ENCODE results near the gene CRHR2. TPM values are rescaled to one million over a fixed set of nuclear protein-coding genes. Genes with fewer than 3 reads are reported as not detected.

CRHR2 gene
- polyA plus RNA-seq, 1 donor from 2014 or later = 0.15 TPM

- peak overlapping the region; percentile 88 for H3K4me3 ChIP-seq (ENCODE audit: low read length)
- H3K27me3 ChIP-seq (ENCODE audit: insufficient read depth, low read depth, low read length) = peaks cover 47% of the 10 kb centered on the region
- H3K27ac ChIP-seq (ENCODE audit: low read length) = no peak overlapping the region
- H3K9me2 ChIP-seq (ENCODE audit: insufficient read depth, low read length) = no peaks in the 10 kb centered on the region
- H3K9ac ChIP-seq (ENCODE audit: low read length) = peak overlapping the region; percentile 40
- no peak for TF ChIP-seq EP300 (conservative IDR thresholded peaks at IDR 0.05; ENCODE audit: poor library complexity, severe bottlenecking)
- TF ChIP-seq POLR2AphosphoS5 (IDR thresholded peaks at IDR 0.05) = no peak
- TF ChIP-seq CTCF (IDR thresholded peaks at IDR 0.05; ENCODE audit: poor library complexity, severe bottlenecking) = no peak
- no peak for TF ChIP-seq EZH2 (IDR thresholded peaks at IDR 0.05; ENCODE audit: borderline replicate concordance, insufficient read depth, low read length, poor library complexity, severe bottlenecking)
- TF ChIP-seq TAF1 (IDR thresholded peaks at IDR 0.05; ENCODE audit: low read depth) = no peak
- TF ChIP-seq REST (IDR thresholded peaks at IDR 0.05; ENCODE audit: borderline replicate concordance) = no peak
- no peak for TF ChIP-seq SMC3 (conservative IDR thresholded peaks at IDR 0.05; ENCODE audit: poor library complexity)
- no peak for TF ChIP-seq MXI1 (conservative IDR thresholded peaks at IDR 0.05; ENCODE audit: poor library complexity, severe bottlenecking)
- no peak for TF ChIP-seq RAD21 (conservative IDR thresholded peaks at IDR 0.05)
- no peaks in the 10 kb centered on the region for H3K36me3 ChIP-seq (ENCODE audit: insufficient read depth, low read length)
- H3K79me2 ChIP-seq (replicated peaks; ENCODE audit: insufficient read depth, low read length) = no peaks in the 10 kb centered on the region
- no peaks in the 10 kb centered on the region for H3K9me3 ChIP-seq (ENCODE audit: low read length)
- H3F3A ChIP-seq (ENCODE audit: insufficient read depth, low read length, poor library complexity, severe bottlenecking) = no peaks in the 10 kb centered on the region
- peak overlapping the region; percentile 31 for H3K4me2 ChIP-seq (ENCODE audit: low read length)
- peak overlapping the region; percentile 24 for H2AFZ ChIP-seq (ENCODE audit: low read depth, low read length)
- no peaks in the 10 kb centered on the region for H4K20me1 ChIP-seq (ENCODE audit: insufficient read depth)
Measured at GRCh38 chr7:30681815-30682211, 443 bp downstream of the CRHR2 start.

GRCh38 chr7:30681331-30681797, 892 bp downstream of the CRHR2 start:
- Histone ChIP-seq H3K9me2 (ENCODE audit: insufficient read depth, low read length) (no peaks in the 10 kb centered on the region), H3K4me3 (ENCODE audit: low read length) (peak overlapping the region; percentile 88)

More at GRCh38 chr7:30681331-30681797, 892 bp downstream of the CRHR2 start:
- peaks cover 47% of the 10 kb centered on the region for H3K27me3 ChIP-seq (ENCODE audit: insufficient read depth, low read depth, low read length)
- H3K9ac ChIP-seq (ENCODE audit: low read length) = no peak overlapping the region
- H3F3A ChIP-seq (ENCODE audit: insufficient read depth, low read length, poor library complexity, severe bottlenecking) = no peaks in the 10 kb centered on the region
- no peaks in the 10 kb centered on the region for H3K79me2 ChIP-seq (replicated peaks; ENCODE audit: insufficient read depth, low read length)
- no peaks in the 10 kb centered on the region for H3K9me3 ChIP-seq (ENCODE audit: low read length)
- no peaks in the 10 kb centered on the region for H3K36me3 ChIP-seq (ENCODE audit: insufficient read depth, low read length)
- no peak overlapping the region for H3K4me2 ChIP-seq (ENCODE audit: low read length)
- no peaks in the 10 kb centered on the region for H4K20me1 ChIP-seq (ENCODE audit: insufficient read depth)
- TF ChIP-seq TAF1 (IDR thresholded peaks at IDR 0.05; ENCODE audit: low read depth) (no peak), POLR2AphosphoS5 (IDR thresholded peaks at IDR 0.05) (no peak), EZH2 (IDR thresholded peaks at IDR 0.05; ENCODE audit: borderline replicate concordance, insufficient read depth, low read length, poor library complexity, severe bottlenecking) (no peak), CTCF (IDR thresholded peaks at IDR 0.05; ENCODE audit: poor library complexity, severe bottlenecking) (no peak), REST (IDR thresholded peaks at IDR 0.05; ENCODE audit: borderline replicate concordance) (no peak), EP300 (conservative IDR thresholded peaks at IDR 0.05; ENCODE audit: poor library complexity, severe bottlenecking) (no peak), SMC3 (conservative IDR thresholded peaks at IDR 0.05; ENCODE audit: poor library complexity) (no peak), MXI1 (conservative IDR thresholded peaks at IDR 0.05; ENCODE audit: poor library complexity, severe bottlenecking) (no peak), RAD21 (conservative IDR thresholded peaks at IDR 0.05) (no peak)
- no peak overlapping the region for H2AFZ ChIP-seq (ENCODE audit: low read depth, low read length)
- no peak overlapping the region for H3K27ac ChIP-seq (ENCODE audit: low read length)

Measured in neural cell (in vitro differentiated cells).